ENCODE results near the gene SP8.
"Not testable (repeated sequence)": the region's sequence is repeated elsewhere in the genome, so short reads cannot be mapped to it uniquely, and the experiment has no call there.

The SP8 gene

GRCh38 chr7:20786779-20787659 is at the start of gene SP8:
TSS of gene SP8 (minus strand) at chr7:20786886. CDS start at chr7:20786798, 88 bp downstream.
- peak in 1 of 2 experiments; percentile 29 for DNase-seq

DNA sequence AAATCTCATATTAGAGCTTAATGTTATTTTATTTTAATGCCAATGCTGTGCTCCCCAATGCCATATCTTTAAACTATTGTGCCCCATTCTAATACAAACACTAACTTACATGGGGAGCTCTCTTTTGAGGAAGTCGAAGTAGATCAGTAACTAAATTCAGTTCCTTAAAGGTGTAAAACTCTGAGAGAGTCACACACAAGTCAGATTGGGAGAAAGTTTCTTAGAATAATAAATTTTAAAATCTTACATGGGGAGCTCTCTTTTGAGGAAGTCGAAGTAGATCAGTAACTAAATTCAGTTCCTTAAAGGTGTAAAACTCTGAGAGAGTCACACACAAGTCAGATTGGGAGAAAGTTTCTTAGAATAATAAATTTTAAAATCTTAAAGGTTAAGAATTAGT is 49.7 kb upstream of the SP8 start:
- not testable (repeated sequence) for DNase-seq

- DNase-seq: no peak
Observed at GRCh38 chr7:20835111-20835750, 48.5 kb upstream of the SP8 start.

DNA sequence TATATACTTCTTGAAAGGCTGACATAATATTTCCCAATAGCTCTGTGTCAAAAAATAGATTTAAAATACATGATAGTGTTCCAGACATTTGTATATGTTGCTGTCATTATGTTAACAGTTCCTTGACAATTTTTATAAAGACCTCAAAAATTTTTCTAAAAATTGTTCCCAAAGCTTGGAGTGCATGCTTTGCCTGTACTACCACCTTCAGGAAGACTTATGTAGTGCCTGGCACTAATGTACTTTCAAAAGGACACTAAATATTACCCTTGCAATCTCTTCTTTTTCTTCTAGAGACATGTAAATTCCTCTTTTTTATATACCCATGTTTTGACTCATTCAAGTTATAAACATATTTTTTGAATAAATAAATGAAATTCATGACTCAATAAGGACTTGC is 48.0 kb upstream of the SP8 start:
- DNase-seq: no peak

GRCh38 chr7:20831956-20832355 is 45.3 kb upstream of the SP8 start:
- no peak for DNase-seq

GRCh38 chr7:20831451-20831850 is 44.8 kb upstream of the SP8 start:
- no peak for DNase-seq

DNA sequence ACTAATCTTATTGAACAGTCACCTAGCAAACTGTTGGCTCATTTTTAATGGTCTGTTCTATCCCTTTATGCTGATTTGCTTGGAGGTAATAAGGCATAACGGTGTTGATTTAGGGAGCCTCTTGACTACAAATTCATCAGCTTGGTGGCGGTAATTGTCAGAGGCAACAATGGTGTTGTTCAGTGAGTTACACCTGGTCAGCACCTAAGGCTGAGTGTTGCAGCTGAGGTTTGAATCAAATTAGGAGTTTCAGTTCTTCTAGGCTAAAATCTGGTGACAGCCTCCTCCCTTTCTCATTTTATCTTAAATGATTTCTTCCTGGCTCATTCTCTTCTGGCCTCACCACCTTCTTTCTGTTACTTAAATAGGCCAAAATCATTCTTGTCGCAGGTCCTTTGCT is 42.3 kb upstream of the SP8 start:
- DNase-seq: no peak

- DNase-seq: no peak
Observed at GRCh38 chr7:20827172-20827571, 40.5 kb upstream of the SP8 start.

DNA sequence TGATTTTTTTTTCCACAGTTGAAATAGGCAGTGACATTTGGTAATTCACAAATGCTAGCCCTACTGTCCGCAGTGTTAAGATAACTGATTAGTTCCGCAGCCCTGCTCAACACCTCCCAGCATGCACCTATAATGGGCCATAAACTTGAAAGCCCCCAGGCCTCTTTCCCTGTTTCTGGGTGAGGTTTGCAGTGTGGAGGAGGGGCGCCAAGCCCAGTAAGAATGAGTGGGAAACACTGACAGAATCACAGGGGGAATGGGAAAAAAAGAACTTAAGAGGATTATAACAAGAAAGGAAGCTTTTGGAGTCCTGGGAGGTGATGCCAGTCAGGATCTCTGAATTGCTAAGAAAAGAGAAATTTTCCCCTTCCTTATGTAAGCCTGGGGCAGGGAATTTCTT is 39.6 kb upstream of the SP8 start:
- DNase-seq: no peak

GRCh38 chr7:20825555-20825954 is 38.9 kb upstream of the SP8 start:
- DNase-seq: no peak

DNA sequence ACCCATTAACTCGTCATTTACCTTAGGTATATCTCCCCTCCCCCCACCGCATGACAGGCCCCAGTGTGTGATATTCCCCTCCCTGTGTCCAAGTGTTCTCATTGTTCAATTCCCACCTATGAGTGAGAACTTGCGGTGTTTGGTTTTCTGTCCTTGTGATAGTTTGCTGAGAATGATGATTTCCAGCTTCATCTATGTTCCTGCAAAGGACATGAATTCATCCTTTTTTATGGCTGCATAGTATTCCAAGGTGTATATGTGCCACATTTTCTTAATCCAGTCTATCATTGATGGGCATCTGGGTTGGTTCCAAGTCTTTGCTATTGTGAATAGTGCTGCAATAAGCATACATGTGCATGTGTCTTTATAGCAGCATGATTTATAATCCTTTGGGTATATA is 34.7 kb upstream of the SP8 start:
- DNase-seq: not testable (repeated sequence)

- no peak for DNase-seq
Observed at GRCh38 chr7:20816372-20816959, 29.8 kb upstream of the SP8 start.

GRCh38 chr7:20804345-20804744 is 17.7 kb upstream of the SP8 start:
- no peak for DNase-seq

DNA sequence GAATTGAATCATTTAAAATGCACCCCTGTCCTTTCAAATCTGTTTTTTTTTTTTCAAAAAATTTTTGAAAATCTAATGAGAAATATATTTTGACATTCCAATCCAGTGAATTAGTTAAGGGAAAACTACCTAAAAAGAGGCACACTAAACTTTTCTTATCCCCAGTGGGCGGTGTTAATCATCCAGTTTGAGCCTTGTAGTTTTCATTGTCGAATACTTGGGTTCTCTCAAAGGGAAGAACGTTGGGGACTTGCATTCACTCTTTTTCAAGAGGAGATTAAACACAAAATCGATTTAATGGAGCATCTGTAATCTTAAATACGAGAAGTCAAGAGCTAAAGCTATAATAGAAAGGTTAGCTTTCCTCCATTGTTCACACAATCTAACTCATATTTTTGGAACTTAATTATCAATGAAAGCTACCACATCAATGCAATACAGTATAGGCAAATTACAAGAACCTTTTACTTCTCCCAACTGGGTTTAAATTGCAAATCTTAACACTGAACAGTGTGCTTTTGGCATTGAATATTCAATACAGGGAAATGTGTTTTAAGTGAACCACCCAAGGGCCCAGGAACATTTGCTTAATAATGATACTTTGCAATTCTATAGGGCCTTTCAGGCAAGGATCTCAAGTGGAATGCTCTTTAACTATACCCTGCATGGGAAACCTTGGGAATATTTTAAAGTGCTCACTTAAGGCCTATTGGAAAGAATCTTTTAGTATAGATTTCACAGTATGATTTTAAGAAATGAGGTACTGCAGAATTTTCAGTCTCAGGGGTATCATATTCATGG is 13.1 kb upstream of the SP8 start:
- no peak for DNase-seq

- DNase-seq: no peak
Observed at GRCh38 chr7:20798694-20799121, 12.0 kb upstream of the SP8 start.

DNA sequence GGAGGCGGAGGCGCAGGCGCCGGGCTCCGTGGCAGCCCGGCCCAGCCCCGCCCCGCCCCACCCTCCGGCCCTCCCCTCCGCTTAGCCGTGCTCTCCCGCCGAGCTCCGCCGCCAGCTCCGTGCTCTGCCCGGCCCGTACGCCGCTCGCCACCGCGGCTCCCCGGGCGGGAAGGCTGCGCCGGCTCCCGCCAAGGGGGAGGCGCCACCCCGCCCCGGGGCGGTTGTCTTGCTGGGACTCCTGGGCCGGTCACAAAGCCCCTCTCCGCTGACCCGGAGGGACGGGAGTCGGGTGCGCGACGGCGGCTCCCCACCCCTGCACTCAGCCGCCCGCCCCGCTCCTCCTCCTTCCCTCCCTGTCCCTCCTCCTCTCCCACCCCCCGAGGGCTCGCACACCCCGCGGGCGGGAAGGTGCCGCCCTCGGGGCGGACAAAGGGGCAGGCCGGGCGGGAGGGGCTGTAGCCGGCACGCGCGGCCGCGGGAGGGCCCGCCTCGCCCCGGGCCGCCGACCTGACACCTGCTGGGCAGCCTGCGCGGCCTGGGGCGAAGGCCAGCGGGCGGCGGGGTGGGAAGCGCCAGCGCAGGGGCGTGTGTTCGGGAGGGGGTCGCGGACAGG is 11.5 kb upstream of the SP8 start:
- no peak for DNase-seq

DNA sequence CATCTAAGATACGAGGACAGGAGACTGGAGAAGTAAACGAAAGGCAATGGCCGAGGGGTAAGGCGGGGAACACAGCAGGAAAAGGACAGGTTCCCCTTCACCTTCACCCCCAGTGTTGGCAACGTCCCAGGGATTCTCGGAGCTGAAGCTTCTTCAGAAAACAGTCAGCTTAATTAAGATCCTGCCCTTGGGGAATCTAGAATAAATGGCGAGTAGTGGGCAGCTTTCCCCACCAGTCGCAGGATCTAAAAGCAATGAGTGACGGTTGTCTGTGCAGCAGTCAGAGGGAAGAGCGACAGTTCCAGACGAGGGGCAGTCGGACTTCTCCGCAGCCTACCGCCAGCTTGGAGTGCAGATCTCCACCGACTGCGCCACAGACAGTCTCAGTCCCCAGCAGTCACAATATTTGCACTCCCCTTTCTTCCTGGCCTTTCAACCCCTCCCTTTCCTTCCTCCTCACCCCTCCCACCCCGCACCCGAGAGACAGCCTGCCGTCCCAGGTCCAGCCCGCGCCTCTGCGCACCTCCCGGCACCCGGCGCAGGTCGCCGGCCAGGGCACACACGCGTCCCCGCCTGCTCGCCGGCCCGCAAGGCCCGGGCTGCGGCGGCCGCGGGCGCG is 10.9 kb upstream of the SP8 start:
- DNase-seq: no peak

GRCh38 chr7:20797042-20797461 is 10.4 kb upstream of the SP8 start:
- DNase-seq: no peak

GRCh38 chr7:20796500-20796899 is 9.8 kb upstream of the SP8 start:
- no peak for DNase-seq

- no peak for DNase-seq
Observed at GRCh38 chr7:20795881-20796280, 9.2 kb upstream of the SP8 start.

- no peak for DNase-seq
Observed at GRCh38 chr7:20795361-20795760, 8.7 kb upstream of the SP8 start.

DNA sequence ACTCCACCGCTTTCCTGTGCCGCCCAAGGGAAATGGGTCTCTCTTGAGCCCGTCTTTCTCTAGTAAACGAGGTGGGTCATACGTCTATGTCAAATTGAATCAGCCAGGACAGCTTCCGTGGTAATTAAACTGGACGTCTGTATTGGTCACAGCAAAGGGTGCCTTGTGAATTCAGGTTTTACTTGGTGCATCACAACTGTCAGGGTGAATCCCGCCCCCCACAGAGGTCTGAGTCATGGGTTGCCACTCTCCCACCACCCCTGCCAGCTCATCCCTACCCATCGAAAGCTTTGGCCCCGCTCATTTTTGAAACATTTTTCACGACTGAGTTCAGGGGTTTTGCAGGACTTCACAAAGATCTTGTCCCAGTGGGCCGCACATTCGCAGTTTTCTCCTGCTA is 8.0 kb upstream of the SP8 start:
- no peak for DNase-seq

Data from stimulated activated CD4-positive, alpha-beta T cell treated with anti-CD3 and anti-CD28 coated beads, Interleukin-4, amount 100 ng/mL, for 4 hours (primary cell).